Dedifferentiated amniotic fluid mesenchymal stem cell (primary cell): ENCODE measurements around the gene SPATA22.
"Not testable (repeated sequence)": the region's sequence is repeated elsewhere in the genome, so short reads cannot be mapped to it uniquely, and the experiment has no call there.

Experiments used
- DNase-seq: peaks from one replicate; pipeline ENCODE4 v3.0.0-alpha.2; 2016; ENCODE audit errors: extremely low spot score

The SPATA22 gene, protein sequence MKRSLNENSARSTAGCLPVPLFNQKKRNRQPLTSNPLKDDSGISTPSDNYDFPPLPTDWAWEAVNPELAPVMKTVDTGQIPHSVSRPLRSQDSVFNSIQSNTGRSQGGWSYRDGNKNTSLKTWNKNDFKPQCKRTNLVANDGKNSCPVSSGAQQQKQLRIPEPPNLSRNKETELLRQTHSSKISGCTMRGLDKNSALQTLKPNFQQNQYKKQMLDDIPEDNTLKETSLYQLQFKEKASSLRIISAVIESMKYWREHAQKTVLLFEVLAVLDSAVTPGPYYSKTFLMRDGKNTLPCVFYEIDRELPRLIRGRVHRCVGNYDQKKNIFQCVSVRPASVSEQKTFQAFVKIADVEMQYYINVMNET

GRCh38 chr17:3471599-3471998 is at the start of gene SPATA22:
Gene SPATA22 (minus strand): TSS chr17:3471819. CDS start chr17:3469325, 2,494 bp downstream.
- DNase-seq: no peak

GRCh38 chr17:3519472-3519871 is 47.9 kb upstream of the SPATA22 start:
- DNase-seq: not testable (repeated sequence)

GRCh38 chr17:3514873-3515272 is 43.3 kb upstream of the SPATA22 start:
- DNase-seq: no peak

DNA sequence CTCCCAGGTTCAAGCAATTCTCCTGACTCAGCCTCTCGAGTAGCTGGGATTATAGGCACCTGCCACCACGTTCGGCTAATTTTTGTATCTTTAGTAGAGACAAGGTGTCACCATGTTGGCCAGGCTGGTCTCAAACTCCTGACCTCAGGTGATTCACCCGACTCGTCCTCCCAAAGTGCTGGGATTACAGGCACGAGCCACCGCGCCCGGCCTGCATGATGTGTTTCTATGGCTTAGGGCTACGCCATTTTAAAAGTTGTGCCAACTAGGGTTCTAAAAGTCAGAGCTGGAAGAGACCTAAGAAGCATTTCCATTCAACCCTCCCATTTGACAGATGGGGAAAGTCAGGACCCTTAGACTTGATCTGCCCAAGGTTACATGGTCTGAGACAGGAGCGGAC is 42.5 kb upstream of the SPATA22 start:
- not testable (repeated sequence) for DNase-seq

- no peak for DNase-seq
Observed at GRCh38 chr17:3513305-3514035, 41.9 kb upstream of the SPATA22 start.

DNA sequence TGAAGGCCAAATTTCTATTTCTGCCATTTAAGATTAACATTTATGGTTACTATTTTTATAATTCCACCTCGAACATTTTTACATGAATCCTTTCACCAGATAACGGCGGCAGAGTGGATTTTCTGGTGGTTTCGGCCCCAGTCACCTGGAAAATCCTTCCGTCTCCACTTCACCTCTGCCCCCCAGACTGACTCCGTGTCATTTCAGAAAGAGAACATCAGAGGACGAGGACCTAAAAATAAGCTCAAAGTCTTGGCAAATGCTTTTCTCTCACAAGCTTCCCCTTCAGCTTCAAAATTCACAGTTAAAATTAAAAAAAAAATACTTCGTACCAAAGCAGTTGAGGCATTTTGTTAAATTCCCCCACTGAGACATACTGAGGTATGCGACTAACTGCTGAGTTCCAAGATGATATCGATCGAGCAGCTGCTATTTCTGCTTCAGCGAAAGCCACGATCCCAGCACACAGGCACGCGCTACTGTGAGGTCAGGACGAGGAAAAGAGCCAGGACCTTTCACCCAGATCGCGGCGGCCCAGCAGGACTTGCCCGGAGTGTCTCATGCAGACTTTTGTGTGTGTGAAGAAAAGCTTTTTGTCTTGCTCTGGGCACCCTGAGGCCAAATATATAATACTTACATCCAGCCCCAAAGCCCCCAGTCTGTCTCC is 41.0 kb upstream of the SPATA22 start:
- DNase-seq: no peak

- DNase-seq: no peak
Observed at GRCh38 chr17:3511852-3512504, 40.4 kb upstream of the SPATA22 start.

- no peak for DNase-seq
Observed at GRCh38 chr17:3510090-3510489, 38.5 kb upstream of the SPATA22 start.

DNA sequence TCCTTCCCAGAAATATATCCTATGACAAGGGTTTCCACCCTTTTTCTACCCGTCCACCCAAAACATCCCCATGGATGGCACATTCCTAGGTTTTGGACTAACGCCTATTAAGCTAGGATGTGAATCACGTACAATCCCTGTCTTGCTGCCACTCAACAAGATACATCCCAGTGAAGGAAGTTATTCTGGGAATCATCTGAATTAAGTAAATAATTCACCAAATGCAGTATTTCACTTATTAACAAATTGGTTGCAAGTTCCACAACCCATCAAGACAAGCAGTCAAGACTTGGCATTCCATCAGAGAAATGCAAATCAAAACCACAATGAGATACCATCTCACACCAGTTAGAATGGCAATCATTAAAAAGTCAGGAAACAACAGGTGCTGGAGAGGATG is 36.2 kb upstream of the SPATA22 start:
- no peak for DNase-seq

- no peak for DNase-seq
Observed at GRCh38 chr17:3507071-3507470, 35.5 kb upstream of the SPATA22 start.

DNA sequence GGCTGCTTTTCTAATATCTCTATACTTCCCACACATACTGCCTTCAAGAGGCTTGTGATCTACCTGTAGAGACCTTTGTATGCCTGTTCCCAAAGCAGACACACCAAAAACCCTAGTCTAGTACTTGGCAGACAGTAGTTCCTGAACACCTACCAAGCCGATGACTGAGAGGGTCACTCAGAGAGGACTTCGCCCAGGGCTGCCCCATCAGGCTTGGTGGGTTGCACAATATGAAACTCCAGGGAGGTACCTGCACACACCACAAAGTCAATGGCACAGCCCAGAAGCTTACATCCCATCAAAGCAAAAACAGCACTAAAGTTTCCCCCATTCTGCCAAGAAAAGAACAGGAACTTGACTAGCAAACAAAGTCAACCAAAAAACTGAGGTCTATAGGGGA is 34.4 kb upstream of the SPATA22 start:
- no peak for DNase-seq

DNA sequence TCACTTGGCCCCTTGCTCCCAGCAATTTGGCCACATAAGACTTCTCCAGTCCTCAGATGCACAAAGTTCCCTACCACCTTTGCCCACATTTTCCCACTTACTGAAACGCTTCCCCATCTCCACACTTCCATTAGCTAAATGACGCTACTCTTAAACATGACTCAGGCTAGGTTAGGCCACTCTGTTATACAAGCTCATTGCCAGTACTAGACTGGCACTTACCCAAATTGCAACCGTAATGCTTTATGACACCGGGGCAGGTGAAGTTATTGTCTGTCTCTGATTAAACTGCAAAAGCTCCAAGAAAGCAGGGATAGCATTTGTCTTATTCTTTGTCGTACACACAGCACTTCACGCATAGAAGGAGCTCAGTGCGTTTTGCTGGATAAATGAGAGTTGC is 33.4 kb upstream of the SPATA22 start:
- no peak for DNase-seq

GRCh38 chr17:3503285-3503684 is 31.7 kb upstream of the SPATA22 start:
- DNase-seq: no peak

DNA sequence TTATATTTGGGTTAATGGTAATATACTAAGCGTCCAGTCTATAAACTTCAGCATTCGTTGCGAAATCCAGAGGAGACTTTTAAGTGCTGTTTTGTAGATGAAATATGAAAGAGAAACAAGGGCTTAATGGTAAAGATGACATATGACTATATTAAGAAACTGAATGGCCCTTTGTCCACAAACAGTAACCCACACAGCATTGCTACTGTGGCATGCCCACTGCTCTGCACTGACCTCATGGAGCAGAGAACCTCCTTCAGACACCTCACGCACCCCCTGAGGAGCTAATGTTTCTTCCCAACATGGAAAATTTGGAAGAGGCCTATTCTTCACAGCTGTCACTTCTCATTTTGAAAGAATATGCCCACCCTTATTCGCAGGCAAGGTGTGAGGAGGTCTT is 30.8 kb upstream of the SPATA22 start:
- DNase-seq: no peak

GRCh38 chr17:3501344-3501743 is 29.7 kb upstream of the SPATA22 start:
- DNase-seq: no peak

DNA sequence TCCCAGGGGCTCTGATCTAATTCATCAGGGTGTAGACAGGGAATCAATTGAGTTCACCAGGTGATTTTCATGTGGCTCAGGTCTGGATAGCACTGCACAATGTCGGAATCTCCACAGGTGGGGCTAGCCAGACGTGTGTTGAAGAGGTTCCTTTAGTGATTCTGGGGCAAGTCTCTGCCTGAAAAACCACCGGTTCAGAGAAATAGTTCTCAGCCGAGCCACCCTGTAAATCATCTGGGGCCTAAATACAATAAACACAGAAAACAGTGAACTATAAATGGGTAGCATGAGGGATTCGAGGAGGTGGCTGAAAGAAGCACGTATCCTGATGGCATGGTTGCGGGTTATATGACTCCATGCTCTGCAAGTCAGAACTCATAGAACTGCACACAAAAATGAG is 25.5 kb upstream of the SPATA22 start:
- DNase-seq: no peak

- DNase-seq: no peak
Observed at GRCh38 chr17:3485481-3486068, 14.0 kb upstream of the SPATA22 start.

DNA sequence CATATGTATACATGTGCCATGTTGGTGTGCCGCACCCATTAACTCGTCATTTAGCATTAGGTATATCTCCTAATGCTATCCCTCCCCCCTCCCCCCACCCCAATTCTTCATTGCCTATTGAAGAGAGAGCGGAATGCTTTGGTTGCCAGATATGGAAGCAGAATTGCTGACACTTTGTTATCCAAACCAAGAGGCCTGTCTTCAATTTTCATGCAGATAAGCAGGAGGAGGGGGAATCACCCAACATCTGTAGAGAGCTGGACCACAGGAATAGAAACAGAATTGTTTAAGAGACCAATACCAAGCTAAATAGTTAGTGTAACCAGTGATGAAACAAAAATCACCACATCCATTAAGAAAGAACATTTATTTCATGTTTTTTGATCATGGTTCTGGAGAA is 11.2 kb upstream of the SPATA22 start:
- DNase-seq: no peak

DNA sequence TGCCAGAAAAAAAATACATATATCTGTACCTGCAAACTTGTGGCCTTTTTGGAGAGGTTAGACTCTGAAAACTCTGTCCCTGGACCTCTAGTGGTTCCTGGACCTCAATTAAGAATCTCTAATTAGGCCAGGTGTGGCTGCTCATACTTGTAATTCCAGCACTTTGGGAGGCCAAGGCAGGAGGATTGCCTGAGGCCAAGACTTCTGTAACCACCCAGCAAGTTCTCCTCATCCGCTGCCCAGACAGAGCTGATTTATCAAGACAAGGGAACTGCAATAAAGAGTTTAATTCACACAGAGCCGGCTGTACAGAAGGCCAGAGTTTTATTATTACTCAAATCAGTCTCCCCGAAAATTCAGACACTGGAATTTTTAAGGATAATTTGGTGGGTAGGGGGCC is 8.4 kb upstream of the SPATA22 start:
- DNase-seq: no peak

- DNase-seq: no peak
Observed at GRCh38 chr17:3475812-3476610, 4.4 kb upstream of the SPATA22 start, which contains the start of gene ASPA. Gene ASPA (plus strand): TSS chr17:3475997. CDS start chr17:3476160, 163 bp downstream.

DNA sequence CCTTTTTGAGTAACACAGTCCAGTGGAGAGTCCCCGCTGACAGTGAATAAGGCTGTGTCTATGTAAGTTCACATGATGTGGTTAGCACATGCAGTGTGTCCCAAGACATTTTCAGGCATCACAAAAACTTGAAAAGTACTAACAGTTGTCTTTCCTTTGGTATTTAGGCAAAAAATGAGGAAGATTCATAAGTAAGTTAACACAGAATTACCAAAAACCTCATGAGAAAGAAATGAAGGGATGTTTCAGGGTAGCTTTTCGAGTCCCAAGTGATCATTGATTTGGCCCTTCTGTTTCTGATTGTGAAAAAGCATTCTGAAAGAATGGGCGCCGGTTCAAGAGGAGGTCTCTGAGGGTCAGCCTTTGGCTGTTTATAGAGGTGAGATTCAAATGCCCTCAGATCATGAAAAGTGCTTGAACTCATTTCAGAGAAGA is 3.6 kb upstream of the SPATA22 start:
- no peak for DNase-seq
